NB4 (cell line): ENCODE measurements around the gene ISM1.

ENCODE experiments used
- DNase-seq: peaks from one replicate; pipeline ENCODE4 v3.0.0; 2010; ENCODE audit warnings: low read depth
- H3K4me3 ChIP-seq: one replicate; pipeline ENCODE4 v1.5.1; 2011; ENCODE audit warnings: mild to moderate bottlenecking, low read depth, low read length, moderate library complexity
- CTCF ChIP-seq: IDR thresholded peaks from one replicate; pipeline ENCODE4 v1.5.1; 2012; ENCODE audit warnings: low read depth, low read length
- MAX ChIP-seq: IDR thresholded peaks from 2 replicates; pipeline ENCODE4 v1.6.1; 2011; ENCODE audit warnings: low read depth, low read length
- MYC ChIP-seq: IDR thresholded peaks from 2 replicates; pipeline ENCODE4 v1.6.1; 2011; ENCODE audit warnings: low read depth, low read length
- POLR2A ChIP-seq: IDR thresholded peaks from 2 replicates; pipeline ENCODE4 v1.6.1; 2011; ENCODE audit warnings: mild to moderate bottlenecking; ENCODE audit not compliant: insufficient read length; ENCODE audit errors: extremely low read depth

Gene ISM1

GRCh38 chr20:13251106-13251903 lies 30.2 kb downstream of the ISM1 start:
- H3K4me3 ChIP-seq = no peak overlapping the region
- no peak for DNase-seq
- TF ChIP-seq POLR2A = no peak
- no peak for TF ChIP-seq MAX
- no peak for TF ChIP-seq CTCF
- TF ChIP-seq MYC = no peak

GRCh38 chr20:13251904-13252297 lies 30.8 kb downstream of the ISM1 start:
- DNase-seq = no peak
- TF ChIP-seq POLR2A (no peak), MAX (no peak), MYC (no peak)
- H3K4me3 ChIP-seq = no peak overlapping the region

- no peak for DNase-seq
- H3K4me3 ChIP-seq = no peak overlapping the region
- TF ChIP-seq MYC = no peak
- TF ChIP-seq CTCF = no peak
- TF ChIP-seq MAX = no peak
- TF ChIP-seq POLR2A = no peak
Observed at GRCh38 chr20:13255356-13255755, 34.3 kb downstream of the ISM1 start.

GRCh38 chr20:13256606-13257005 lies 35.5 kb downstream of the ISM1 start:
- no peak for DNase-seq
- no peak for TF ChIP-seq MAX
- no peak for TF ChIP-seq POLR2A
- no peak for TF ChIP-seq MYC
- no peak for TF ChIP-seq CTCF
- H3K4me3 ChIP-seq = no peak overlapping the region

- no peak overlapping the region for H3K4me3 ChIP-seq
- TF ChIP-seq MYC (no peak), CTCF (no peak), POLR2A (no peak), MAX (no peak)
- no peak for DNase-seq
Observed at GRCh38 chr20:13259921-13260320, 38.8 kb downstream of the ISM1 start.

GRCh38 chr20:13260650-13261279 lies 39.7 kb downstream of the ISM1 start:
- DNase-seq = no peak
- TF ChIP-seq CTCF = no peak
- no peak for TF ChIP-seq MYC
- no peak for TF ChIP-seq MAX
- no peak for TF ChIP-seq POLR2A
- no peak overlapping the region for H3K4me3 ChIP-seq
